GM12878 (cell line): ENCODE data around the gene FAM53B.

ENCODE experiments used
- CTCF ChIP-seq, 3 experiments: IDR thresholded peaks in 2 of 3; conservative IDR thresholded peaks in 1 of 3; 2 replicates each; pipeline ENCODE4 v1.5.1; 2011; ENCODE audit warnings: low read depth in 3 of 3, low read length in 3 of 3, mild to moderate bottlenecking in 3 of 3, control low read depth in 2 of 3, moderate library complexity in 2 of 3, inconsistent platforms in 1 of 3, mixed read lengths in 1 of 3; ENCODE audit not compliant: control insufficient read depth in 2 of 3, insufficient read depth in 1 of 3; ENCODE audit errors: extremely low read depth in 1 of 3
- MXI1 ChIP-seq: fragments of 150-350 bp; IDR thresholded peaks from 2 replicates; pipeline ENCODE4 v1.6.1; 2011; ENCODE audit warnings: low read depth, mild to moderate bottlenecking, inconsistent platforms, low read length, improper control_type of control experiment
- NFYB ChIP-seq: IDR thresholded peaks from 2 replicates; pipeline ENCODE4 v1.6.1; 2011; ENCODE audit warnings: low read depth, mild to moderate bottlenecking, low read length, improper control_type of control experiment, moderate library complexity; ENCODE audit not compliant: insufficient read depth

GRCh38 chr10:124706462-124707143 is 37.6 kb downstream of the FAM53B start:
- TF ChIP-seq NFYB (no peak), CTCF (IDR thresholded peaks at IDR 0.05 in 2 of 3, conservative IDR thresholded peaks at IDR 0.05 in 1 of 3; ENCODE audit: control insufficient read depth in 2 of 3, extremely low read depth in 1 of 3, insufficient read depth in 1 of 3, low read depth in 3 of 3, low read length in 3 of 3) (no peak), MXI1 (no peak)
